GM18861 (cell line): ENCODE results near the gene POLD2.

ENCODE experiments used
- ATAC-seq: cut with Tn5 transposase; IDR thresholded peaks from one replicate; pipeline ENCODE4 v1.9.1; 2021; ENCODE audit not compliant: unreplicated experiment

POLD2 gene

GRCh38 chr7:44103566-44103922 lies 19.8 kb downstream of the POLD2 start:
- no peak for ATAC-seq

DNA sequence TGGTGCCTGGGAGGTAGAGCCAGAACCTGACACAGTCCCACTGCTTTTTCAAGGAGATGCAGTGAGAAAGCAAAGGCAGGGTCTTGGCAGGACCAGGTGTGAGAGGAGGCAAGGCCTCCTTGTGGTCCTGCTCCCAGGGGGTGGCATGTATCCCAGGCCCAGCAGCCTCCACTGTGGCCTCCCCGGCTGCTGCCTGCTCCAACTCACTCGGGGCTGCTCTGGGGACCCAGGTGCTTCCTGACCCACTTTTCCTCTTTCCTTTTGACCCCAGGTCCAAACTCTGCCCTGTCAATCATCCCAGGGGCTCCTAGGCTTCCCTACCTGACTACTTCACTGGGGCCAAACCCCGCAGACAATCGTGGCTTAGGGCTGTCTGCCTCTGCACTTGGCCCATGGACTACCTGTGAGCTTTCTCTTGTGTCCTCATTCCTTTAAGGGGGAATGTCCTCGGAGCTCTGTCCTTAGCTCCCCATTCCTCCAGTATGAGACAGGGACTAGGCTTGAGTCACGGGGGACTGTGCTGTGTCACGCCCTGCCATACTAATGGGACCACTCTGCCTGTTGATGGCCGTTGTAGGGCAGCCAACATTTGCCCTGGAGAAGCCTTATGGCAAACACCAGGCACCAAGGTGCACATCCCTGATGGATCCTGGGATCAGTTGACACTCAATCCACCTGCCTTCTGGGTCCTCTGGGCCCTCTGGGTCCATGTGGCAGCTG lies 20.3 kb downstream of the POLD2 start:
- no peak for ATAC-seq

- ATAC-seq = no peak
Measured at GRCh38 chr7:44101966-44102845, 21.1 kb downstream of the POLD2 start.

DNA sequence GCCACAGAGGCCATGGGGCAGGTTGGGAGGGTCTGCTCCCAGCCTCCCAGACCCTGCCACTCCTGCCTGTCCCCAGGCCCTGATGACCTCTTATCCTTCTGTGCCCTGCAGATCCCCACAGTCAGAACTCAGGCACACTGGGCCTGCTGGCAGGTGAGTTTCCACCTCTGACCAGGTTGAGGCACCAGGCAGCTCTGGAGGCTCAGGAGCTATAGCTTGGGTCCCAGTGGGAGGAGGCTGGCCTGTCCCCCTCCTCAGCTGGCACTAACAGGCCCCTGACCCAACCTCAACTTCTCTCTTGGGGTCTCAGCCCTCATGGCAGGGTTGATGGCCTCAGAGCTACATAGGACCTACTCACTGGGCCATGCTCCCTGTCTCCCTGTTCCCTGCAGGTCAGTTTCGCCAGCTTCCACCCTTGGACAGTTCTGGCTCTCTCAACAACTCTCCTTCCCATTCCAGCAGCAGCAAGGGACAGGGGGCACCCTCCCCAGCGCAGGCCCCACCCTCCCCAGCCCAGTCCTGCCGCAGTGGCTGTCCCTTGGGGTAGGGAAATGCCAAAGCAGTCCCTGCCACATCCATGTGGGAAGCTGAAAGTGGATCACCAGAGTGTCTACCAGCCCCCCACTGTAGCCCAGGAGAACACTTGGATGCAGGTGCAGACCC lies 21.9 kb downstream of the POLD2 start:
- no peak for ATAC-seq

DNA sequence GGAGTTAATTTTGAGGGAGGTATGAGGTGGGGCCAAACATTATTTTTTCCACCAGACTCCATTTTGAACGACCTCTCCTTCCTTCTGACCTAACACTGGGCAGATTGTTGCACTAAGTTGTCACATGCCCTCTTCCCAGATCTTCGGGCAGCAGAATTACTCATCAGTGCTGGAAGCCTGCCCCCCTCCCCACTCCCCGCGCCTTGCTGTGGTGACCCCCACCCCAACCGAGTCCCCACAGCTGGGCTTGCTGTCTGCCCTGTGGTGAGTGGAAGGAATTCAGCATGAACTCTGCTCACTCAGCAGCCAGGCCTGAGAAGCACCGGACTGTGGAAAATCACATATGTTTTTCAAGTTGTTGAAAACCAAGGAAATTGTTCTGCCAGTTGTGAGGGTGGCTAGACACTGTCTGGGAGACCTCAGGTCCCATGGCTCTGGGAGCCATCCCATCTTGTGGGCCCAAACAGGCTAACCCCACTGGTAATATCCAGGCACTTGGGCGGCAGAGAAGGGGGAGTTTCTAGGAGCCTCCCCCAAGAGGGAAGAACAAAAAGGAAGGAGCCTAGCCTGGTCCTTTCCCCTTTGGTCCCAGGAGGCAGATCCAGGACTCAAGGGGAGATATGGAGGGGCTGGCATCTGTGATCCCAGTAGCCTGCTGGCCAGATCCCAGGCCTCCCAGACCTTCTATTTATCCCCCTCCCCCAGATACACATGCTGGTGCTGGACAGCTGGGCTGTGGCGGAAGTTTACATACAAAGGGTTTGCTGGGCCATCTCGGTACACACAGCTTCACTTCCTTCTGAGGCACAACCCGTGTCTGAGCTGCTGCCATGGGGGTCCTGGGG lies 22.7 kb downstream of the POLD2 start:
- no peak for ATAC-seq

GRCh38 chr7:44099669-44100068 lies 23.7 kb downstream of the POLD2 start:
- no peak for ATAC-seq

GRCh38 chr7:44098092-44099068 lies 25.0 kb downstream of the POLD2 start:
- no peak for ATAC-seq

- ATAC-seq = peak; percentile 66
Measured at GRCh38 chr7:44097064-44097932, 26.1 kb downstream of the POLD2 start.

DNA sequence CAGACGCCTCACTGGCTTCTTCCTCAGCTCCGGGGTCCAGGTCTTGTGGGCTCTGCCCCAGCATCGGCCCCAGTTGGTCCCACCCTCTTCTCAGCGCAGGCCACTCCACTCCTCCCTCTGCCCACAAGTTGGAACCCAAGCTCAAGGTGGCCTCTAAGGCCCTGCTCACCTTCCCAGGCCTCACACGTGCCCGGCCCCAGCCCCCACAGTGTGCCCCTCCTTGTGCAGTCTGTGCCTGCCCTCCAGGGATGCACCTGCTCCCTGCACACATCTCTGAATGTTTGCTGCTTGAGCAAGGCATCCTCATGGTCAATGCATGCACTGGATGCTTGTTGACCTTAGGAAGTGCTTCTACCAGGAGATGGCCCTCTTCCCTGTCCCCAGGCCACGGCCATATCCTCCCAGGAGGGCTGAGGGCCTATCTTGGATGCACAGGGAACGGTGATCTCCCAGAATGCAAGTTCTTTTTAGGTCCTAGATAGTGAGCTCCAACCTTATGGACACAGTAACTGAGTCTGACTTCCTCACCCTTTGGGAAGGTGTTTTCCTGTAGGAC lies 26.9 kb downstream of the POLD2 start:
- no peak for ATAC-seq

DNA sequence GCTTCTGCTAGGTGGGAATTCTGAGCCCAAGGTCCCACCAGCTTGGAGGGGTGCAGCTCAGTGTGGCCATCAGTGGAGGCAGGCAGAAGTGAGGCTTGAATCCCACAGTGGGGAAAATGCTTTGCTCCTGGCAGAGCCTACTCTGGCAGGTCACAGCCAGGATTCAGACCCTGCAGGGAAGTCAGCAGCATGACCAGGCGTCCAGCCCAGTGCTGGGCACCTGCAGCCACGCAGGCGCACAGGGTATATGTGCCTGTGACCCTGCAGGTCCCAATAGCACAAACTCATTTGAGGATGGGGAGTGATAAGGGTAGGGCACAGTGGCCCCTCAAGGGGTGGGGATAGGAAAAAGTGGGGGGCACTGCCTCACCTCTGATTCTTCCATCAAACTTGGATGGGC lies 27.6 kb downstream of the POLD2 start:
- ATAC-seq = no peak

DNA sequence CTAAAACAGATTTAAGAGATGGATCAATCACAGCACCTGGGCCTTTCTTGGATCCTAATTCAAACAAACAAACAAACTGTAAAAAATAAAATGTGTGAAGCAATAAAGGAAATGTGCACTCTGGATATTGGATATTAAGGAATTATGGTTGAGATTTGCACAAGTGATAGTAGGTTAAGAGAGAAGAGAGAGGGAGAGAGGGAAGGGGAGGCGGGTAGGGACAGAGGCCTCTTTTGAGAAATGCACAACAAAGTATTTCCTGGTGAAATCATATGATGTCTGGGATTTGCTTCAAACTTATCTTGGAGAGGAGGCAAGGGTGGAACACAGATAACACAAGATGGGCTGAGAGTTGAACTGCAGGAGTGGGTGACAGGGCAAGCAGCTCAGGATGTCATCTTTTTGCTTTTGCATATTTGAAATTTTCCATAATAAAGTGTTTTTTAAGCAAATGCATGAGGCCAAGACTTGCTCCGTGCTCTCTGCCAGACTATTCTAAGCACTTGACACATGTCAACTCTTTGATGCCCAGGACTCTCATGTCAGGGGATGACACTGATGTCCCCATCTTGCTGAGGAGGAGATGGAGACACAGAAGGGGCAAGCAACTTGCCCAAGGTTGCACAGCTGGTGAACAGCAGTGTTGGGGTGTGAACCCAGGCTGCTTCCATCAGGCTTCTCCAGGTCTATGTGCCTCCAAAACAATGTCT lies 28.3 kb downstream of the POLD2 start:
- no peak for ATAC-seq

GRCh38 chr7:44094365-44094764 lies 29.0 kb downstream of the POLD2 start:
- no peak for ATAC-seq

- ATAC-seq = no peak
Measured at GRCh38 chr7:44093102-44093641, 30.2 kb downstream of the POLD2 start.

DNA sequence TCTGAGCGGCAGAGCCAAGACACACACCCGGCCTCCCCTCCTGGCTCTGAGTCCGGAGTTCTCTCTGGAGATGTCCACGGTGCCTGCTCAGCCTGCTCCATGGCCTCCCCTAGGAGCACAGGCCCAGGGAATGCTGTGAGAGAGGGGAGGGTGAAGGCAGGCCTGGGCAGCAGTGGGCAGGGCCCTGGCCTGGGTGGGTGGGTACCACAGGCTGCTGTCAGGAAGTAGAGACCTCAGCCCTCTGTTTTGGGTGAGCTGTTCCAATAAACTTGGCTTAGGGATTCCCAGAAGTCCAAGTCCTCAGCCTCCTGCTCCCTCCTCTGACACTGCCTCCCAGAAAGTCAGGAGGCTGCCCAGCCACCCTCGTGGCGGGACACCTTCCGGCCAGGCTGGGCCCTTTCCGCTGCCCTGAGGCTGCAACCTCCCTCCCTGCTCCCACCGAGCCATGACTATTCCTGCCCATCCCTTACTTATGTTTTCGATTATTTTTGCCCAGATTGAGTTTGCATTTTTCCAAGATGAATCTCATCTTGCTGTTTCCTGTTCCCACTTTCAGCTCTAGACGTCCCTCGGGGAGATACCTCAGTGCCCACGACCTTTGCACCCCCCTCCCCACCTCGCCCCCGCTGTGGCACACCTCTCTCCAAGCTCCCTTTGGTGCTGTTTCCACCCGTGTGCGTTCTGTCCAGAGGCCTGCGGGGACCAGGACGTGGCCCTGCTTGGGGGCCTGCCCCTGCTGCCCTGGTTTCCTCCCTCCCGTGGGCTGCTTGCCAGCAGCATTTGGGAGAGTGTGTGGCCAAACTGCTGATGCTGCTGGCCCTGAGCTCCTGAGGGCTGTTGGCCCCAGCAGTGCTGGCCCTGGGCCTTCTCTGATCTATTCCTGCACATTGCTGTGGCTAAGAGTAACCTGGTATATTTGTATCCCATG lies 35.2 kb downstream of the POLD2 start:
- no peak for ATAC-seq

DNA sequence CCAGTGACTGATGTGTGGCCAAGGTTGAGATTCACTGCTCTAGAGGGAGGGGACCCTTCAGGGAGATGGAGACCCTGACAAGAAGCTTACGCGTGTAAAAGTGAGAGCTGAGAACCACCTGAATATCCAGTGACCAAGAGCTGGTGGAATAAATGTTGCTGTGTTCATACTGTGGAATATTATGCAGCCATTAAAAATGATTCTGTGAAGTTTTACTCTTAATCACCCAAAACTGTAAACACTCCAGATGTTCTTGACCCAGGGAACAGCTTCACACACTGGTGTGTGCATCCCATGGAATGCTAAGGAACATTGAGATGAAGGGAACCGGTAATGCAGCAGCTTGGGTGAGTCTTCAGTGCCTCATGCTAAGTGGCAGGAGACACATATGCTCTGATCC lies 36.7 kb downstream of the POLD2 start:
- ATAC-seq = no peak

GRCh38 chr7:44085546-44085945 lies 37.8 kb downstream of the POLD2 start:
- ATAC-seq = no peak

DNA sequence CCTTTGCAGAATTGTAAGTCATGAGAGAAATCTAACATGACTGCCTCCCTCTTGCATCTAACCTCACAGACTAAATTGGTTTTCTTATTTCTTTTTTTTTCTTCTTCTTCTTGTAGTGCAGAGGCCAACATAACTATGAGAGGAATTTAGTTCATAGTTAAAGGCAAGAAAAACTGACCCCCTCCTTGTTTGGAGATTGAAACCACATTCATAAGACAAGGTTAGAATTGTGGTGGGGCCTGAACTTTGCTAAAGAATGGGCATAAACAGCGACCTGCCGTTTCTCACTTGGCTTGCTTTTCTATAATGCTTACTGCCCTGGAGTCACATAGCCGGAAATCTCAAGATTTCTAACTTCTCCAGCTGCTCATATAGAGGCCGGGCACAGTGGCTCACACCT lies 38.6 kb downstream of the POLD2 start:
- ATAC-seq = no peak
